B cell (primary cell): ENCODE data around the gene GCHFR. TPM values are rescaled to one million over a fixed set of nuclear protein-coding genes. Genes with fewer than 3 reads are reported as not detected.

Source experiments
- ATAC-seq: fragments of 200-7000 bp; cut with Tn5 transposase; one replicate; pipeline ENCODE4 v1.10.0; 2021; ENCODE audit warnings: low read depth, mild to moderate bottlenecking, moderate number of reproducible peaks, moderate library complexity
- CTCF ChIA-PET: fragments of 350-600 bp; sonication (Branson Sonifier 250); formaldehyde crosslinking; loops from one replicate; lab custom pipeline; 2021; ENCODE audit warnings: antibody characterized with exemption, inconsistent platforms; lab: Charles Lee
- POLR2A ChIA-PET: fragments of 350-600 bp; sonication (Branson Sonifier 250); formaldehyde crosslinking; loops from one replicate; lab custom pipeline; 2021; ENCODE audit warnings: antibody characterized with exemption; lab: Charles Lee
- DNase-seq: peaks from one replicate; pipeline ENCODE4 v3.0.0; 2013
- H2AFZ ChIP-seq: 2 replicates; pipeline ENCODE4 v1.6.1; 2012; ENCODE audit warnings: mild to moderate bottlenecking, low read depth, low read length; ENCODE audit not compliant: insufficient read depth, poor library complexity, severe bottlenecking
- H3K27ac ChIP-seq, 2 donors: 1 replicate in 1 of 2; 2 replicates in 1 of 2; pipeline ENCODE4 v1.5.1; 2012 to 2013; ENCODE audit warnings: low read length in 2 of 2, mild to moderate bottlenecking in 2 of 2, moderate library complexity in 1 of 2
- H3K27me3 ChIP-seq, 4 experiments: fragments of 200-600 bp in 1 of 4; sonication (generic) in 1 of 4; replicated peaks in 1 of 4; 1 replicate in 2 of 4; 2 replicates in 2 of 4; pipeline versions ENCODE4 v1.6.1 to v1.7.0; 2013 to 2016; ENCODE audit warnings: low read length in 3 of 4, mild to moderate bottlenecking in 2 of 4, mixed read lengths in 1 of 4, moderate library complexity in 1 of 4; ENCODE audit not compliant: insufficient read depth in 4 of 4, control insufficient read depth in 3 of 4; ENCODE audit errors: control extremely low read depth in 1 of 4
- H3K36me3 ChIP-seq, 2 experiments: replicated peaks in 1 of 2; 1 replicate in 1 of 2; 2 replicates in 1 of 2; pipeline versions ENCODE4 v1.6.1 to v1.7.1; 2013; ENCODE audit warnings: low read length in 1 of 2; ENCODE audit not compliant: insufficient read depth in 2 of 2, control insufficient read depth in 1 of 2; ENCODE audit errors: control extremely low read depth in 1 of 2, extremely low read depth in 1 of 2
- H3K4me1 ChIP-seq, 2 donors: fragments of 200-600 bp in 1 of 2; sonication (generic) in 1 of 2; 1 replicate in 1 of 2; 2 replicates in 1 of 2; pipeline versions ENCODE4 v1.5.1 to v1.6.1; 2013 to 2017; ENCODE audit warnings: low read length in 2 of 2; ENCODE audit not compliant: control insufficient read depth in 2 of 2, insufficient read depth in 2 of 2
- H3K4me2 ChIP-seq: replicated peaks from 2 replicates; pipeline ENCODE3; 2012; ENCODE audit warnings: mild to moderate bottlenecking, low read depth, low read length; ENCODE audit not compliant: poor library complexity, severe bottlenecking
- H3K4me3 ChIP-seq, 5 experiments: fragments of 200-600 bp in 1 of 5; sonication (generic) in 1 of 5; 1 replicate in 3 of 5; 2 replicates in 2 of 5; pipeline versions ENCODE4 v1.5.1 to v1.7.0; 2011 to 2016; ENCODE audit warnings: low read length in 4 of 5, mild to moderate bottlenecking in 4 of 5, low read depth in 2 of 5, control low read depth in 1 of 5, moderate library complexity in 1 of 5; ENCODE audit not compliant: insufficient read depth in 1 of 5; ENCODE audit errors: control extremely low read depth in 1 of 5, extremely low read depth in 1 of 5
- H3K79me2 ChIP-seq: fragments of 200-600 bp; sonication (generic); one replicate; pipeline ENCODE4 v1.6.0; 2016; ENCODE audit warnings: low read length; ENCODE audit not compliant: control insufficient read depth, insufficient read depth
- H3K9ac ChIP-seq: fragments of 200-600 bp; sonication (generic); 2 replicates; pipeline ENCODE4 v1.6.1; 2017; ENCODE audit warnings: mild to moderate bottlenecking, low read length, moderate library complexity
- H3K9me3 ChIP-seq, 3 donors: one replicate each; pipeline versions ENCODE4 v1.6.1 to v1.7.1; 2013; ENCODE audit warnings: low read length in 2 of 3; ENCODE audit not compliant: control insufficient read depth in 2 of 3, insufficient read depth in 1 of 3; ENCODE audit errors: control extremely low read depth in 1 of 3
- H4K20me1 ChIP-seq: 2 replicates; pipeline ENCODE4 v1.6.0; 2012; ENCODE audit warnings: mild to moderate bottlenecking, low read length; ENCODE audit not compliant: insufficient read depth, control insufficient read depth, poor library complexity, severe bottlenecking
- H3K27ac Mint-ChIP-seq: one replicate; pipeline ENCODE4 v1.8.0; 2021; ENCODE audit warnings: mixed read lengths
- H3K27me3 Mint-ChIP-seq: one replicate; pipeline ENCODE4 v1.8.0; 2021; ENCODE audit warnings: mixed read lengths
- H3K4me1 Mint-ChIP-seq: one replicate; pipeline ENCODE4 v1.8.0; 2021; ENCODE audit warnings: mixed read lengths
- H3K4me3 Mint-ChIP-seq: one replicate; pipeline ENCODE4 v1.8.0; 2021; ENCODE audit warnings: mixed read lengths
- H3K9me3 Mint-ChIP-seq: one replicate; pipeline ENCODE4 v1.8.0; 2022; ENCODE audit warnings: mixed read lengths; ENCODE audit not compliant: insufficient read depth
- CTCF ChIP-seq: fragments of 200-600 bp; IDR thresholded peaks from one replicate; pipeline ENCODE4 v1.8.0; 2022; ENCODE audit warnings: antibody characterized with exemption, mild to moderate bottlenecking
- EZH2 ChIP-seq: IDR thresholded peaks from 2 replicates; pipeline ENCODE4 v1.6.1; 2012; ENCODE audit warnings: borderline replicate concordance, low read depth, mild to moderate bottlenecking, moderate library complexity, low read length; ENCODE audit not compliant: insufficient read depth, poor library complexity, severe bottlenecking
- WGBS: methylation state at CpG from one replicate; pipeline ENCODE4 v1.1.5; 2013; ENCODE audit warnings: missing lambda C conversion rate; ENCODE audit not compliant: insufficient coverage; 5-methylcytosine and 5-hydroxymethylcytosine counted together
- intact Hi-C: fragments of 100-400 bp; cut with micrococcal nuclease; formaldehyde crosslinking; loops from one replicate; pipeline ENCODE4 v1.10.0; 2022
- polyA plus RNA-seq: library from polyadenylated mRNA; depleted of rRNA; stranded (reverse); fragments of >200 nt; gene quantifications from 2 replicates; pipeline ENCODE4 v1.2.3, GENCODE V29; 2012
- total RNA-seq, 2 donors: library from RNA; stranded (reverse); fragments of 120-200 nt in 1 of 2; gene quantifications; 1 replicate in 1 of 2; 2 replicates in 1 of 2; pipeline versions ENCODE4 v1.2.3 to v1.2.4, GENCODE V29; 2013 to 2022

Gene GCHFR
- total and polyA plus RNA-seq, 2 donors (not counting 1 experiment from before 2014, with no cell fraction given), result 14.3 to 23.7 TPM

- ATAC-seq, result no peak
- Mint-ChIP-seq H3K27me3 (no peaks in the 10 kb centered on the region), H3K4me1 (no peaks in the 10 kb centered on the region), H3K27ac (no peak overlapping the region), H3K9me3 (no peaks in the 10 kb centered on the region), H3K4me3 (no peak overlapping the region)
- Histone ChIP-seq H3K4me3 (no peak overlapping the region), H3K27ac (no peak overlapping the region), H3K4me1 (no peaks in the 10 kb centered on the region), H3K4me2 (no peak overlapping the region), H4K20me1 (no peaks in the 10 kb centered on the region), H3K27me3 (no peaks in the 10 kb centered on the region), H3K36me3 (peaks cover 1 to 58% of the 10 kb centered on the region in 2 experiments), H3K9ac (no peak overlapping the region), H3K9me3 (no peaks in the 10 kb centered on the region), H3K79me2 (peaks cover 23% of the 10 kb centered on the region), H2AFZ (no peak overlapping the region)
- TF ChIP-seq EZH2 (no peak), CTCF (no peak)
- ChIA-PET CTCF (interaction anchor here (0.7 to 14.3 kb wide), 12 partner anchors 11 to 147 kb away, joined by 3 to 177 read pairs (median 4); partner anchors contain the start of genes C15orf62, GCHFR, RAD51 and VPS18), POLR2A (interaction anchor here (0.5 to 1.5 kb wide), 6 partner anchors 15 to 909 kb away, joined by 3 to 9 read pairs (median 4); partner anchors contain the start of gene C15orf62)
- WGBS, result 100% methylated on average over 1 of the region's 3 CpGs
- intact Hi-C loops, result loop anchor here (1.0 kb wide), 2 partner anchors 35 to 68 kb away; no protein-coding TSS in a partner anchor
- DNase-seq, result no peak
Observed at GRCh38 chr15:40746916-40747418, 16.9 kb upstream of the GCHFR start.
